Spleen (tissue), 11 donors: ENCODE measurements around the gene AJAP1. TPM values are rescaled to one million over a fixed set of nuclear protein-coding genes. Genes with fewer than 3 reads are reported as not detected.
A peak's percentile ranks its signal among the peaks of the same experiment; 100 is the strongest.

ENCODE experiments used
- DNase-seq: peaks from one replicate; pipeline ENCODE4 v3.0.0-alpha.2; 2020
- H3K27ac ChIP-seq, 8 donors: fragments of 200-600 bp; sonication (generic) in 7 of 8; 1 replicate in 4 of 8; 2 replicates in 4 of 8; pipeline versions ENCODE4 v1.5.0 to v1.8.0; 2016 to 2021; ENCODE audit warnings: inconsistent platforms in 4 of 8, mild to moderate bottlenecking in 4 of 8, moderate library complexity in 1 of 8
- H3K27me3 ChIP-seq, 7 donors: fragments of 200-600 bp; sonication (generic) in 6 of 7; replicated peaks in 1 of 7; 1 replicate in 4 of 7; 2 replicates in 3 of 7; pipeline versions ENCODE4 v1.5.0 to v1.8.0; 2016 to 2021; ENCODE audit warnings: inconsistent platforms in 3 of 7, mild to moderate bottlenecking in 1 of 7
- H3K36me3 ChIP-seq, 6 donors: fragments of 200-600 bp; sonication (generic) in 5 of 6; 1 replicate in 4 of 6; 2 replicates in 2 of 6; pipeline versions ENCODE4 v1.5.0 to v1.8.0; 2016 to 2021; ENCODE audit warnings: inconsistent platforms in 2 of 6
- H3K4me1 ChIP-seq, 6 donors: fragments of 200-600 bp; sonication (generic) in 5 of 6; 1 replicate in 3 of 6; 2 replicates in 3 of 6; pipeline versions ENCODE4 v1.5.0 to v1.8.0; 2016 to 2021; ENCODE audit warnings: inconsistent platforms in 3 of 6
- H3K4me3 ChIP-seq, 8 donors: fragments of 200-600 bp; sonication (generic) in 7 of 8; 1 replicate in 4 of 8; 2 replicates in 4 of 8; pipeline versions ENCODE4 v1.5.0 to v1.8.0; 2016 to 2021; ENCODE audit warnings: inconsistent platforms in 4 of 8, mild to moderate bottlenecking in 4 of 8, moderate library complexity in 2 of 8
- H3K9me3 ChIP-seq, 8 donors: fragments of 200-600 bp; sonication (generic) in 7 of 8; 1 replicate in 4 of 8; 2 replicates in 4 of 8; pipeline versions ENCODE4 v1.5.0 to v1.8.0; 2016 to 2021; ENCODE audit warnings: inconsistent platforms in 4 of 8
- POLR2A ChIP-seq, 3 donors: fragments of 450-650 bp; IDR thresholded peaks; one replicate each; pipeline ENCODE4 v1.5.1; 2017; ENCODE audit warnings: antibody characterized with exemption in 3 of 3, mild to moderate bottlenecking in 1 of 3
- POLR2AphosphoS5 ChIP-seq, 3 donors: sonication (generic); formaldehyde crosslinking; IDR thresholded peaks; one replicate each; pipeline ENCODE4 v1.5.1; 2017; ENCODE audit warnings: antibody characterized with exemption in 3 of 3
- WGBS, 5 donors: extraction: QIAGEN DNeasy Blood & Tissue Kit in 3 of 5; methylation state at CpG; one replicate each; pipeline versions ENCODE4 v1.1.5 to v1.1.7; 2013 to 2018; 5-methylcytosine and 5-hydroxymethylcytosine counted together
- intact Hi-C: fragments of 100-400 bp; cut with DNase I; formaldehyde crosslinking; loops from one replicate; pipeline ENCODE4 v1.15.0; 2023; ENCODE audit warnings: low total_unique reads
- polyA plus RNA-seq, 3 donors: library from polyadenylated mRNA; stranded (reverse); fragments of 200-250 nt; gene quantifications; one replicate each; pipeline ENCODE4 v1.2.1, GENCODE V29; 2013
- total RNA-seq, 7 donors: library from RNA; depleted of rRNA in 3 of 7; stranded (reverse); fragments of >200 nt in 3 of 7; fragmentation: NEBNext Ultra II Directional in 4 of 7; extraction: Animal tissue kit (Norgen Biotek cat#: 25700) in 4 of 7; gene quantifications; one replicate each; pipeline versions ENCODE4 v1.1.0 to v1.2.1, GENCODE V29; 2016 to 2021
- TF ChIP-seq, protein P1 (sequence below), 11 experiments: fragments of 200-600 bp in 7 of 11; fragments of 450-650 bp in 4 of 11; sonication (generic) in 4 of 11; IDR thresholded peaks in 8 of 11; conservative IDR thresholded peaks in 3 of 11; 1 replicate in 7 of 11; 2 replicates in 4 of 11; pipeline versions ENCODE4 v1.4.0 to v1.8.0; 2016 to 2021; ENCODE audit warnings: antibody characterized with exemption in 11 of 11, inconsistent platforms in 4 of 11, mild to moderate bottlenecking in 1 of 11
- donor health status: healthy with polysubstance abuse.
- donor health status: DM: no; HTN: no; CAD: no; lungs with moderate emphysema.
- donor health status: DM: no; HTN: no; CAD: no.
- donor health status: Bipolar disorder and iron deficiency.
- donor health status: healthy.
- donor health status: DM: no; HTN: no; CAD: no.
- donor health status: DM: yes; HTN: yes; CAD: no.

AJAP1 gene
- total and polyA plus RNA-seq, 10 donors = 0.04 to 13.3 (median 2.4) TPM

DNA sequence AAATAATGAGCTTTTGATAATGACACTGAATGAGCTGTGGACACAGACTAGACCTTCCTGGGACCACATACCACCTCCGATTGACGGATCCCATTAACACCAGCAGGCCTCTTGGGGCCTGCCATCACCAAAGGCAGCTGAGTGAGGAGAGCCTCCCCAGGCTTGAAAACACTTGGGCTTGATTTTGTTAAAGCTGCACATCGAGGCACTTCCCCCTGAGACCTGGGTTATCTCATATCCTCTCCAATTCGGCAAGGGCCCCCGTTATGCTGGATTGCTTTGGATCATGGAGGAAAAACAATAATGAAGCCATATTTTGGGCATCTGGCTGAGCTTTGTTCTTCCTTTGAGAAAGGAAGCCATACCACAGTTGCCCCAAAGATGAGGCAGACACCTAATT lies 143.0 kb downstream of the AJAP1 start:
- DNase-seq = no peak
- Histone ChIP-seq H3K4me1 (peaks cover 0 to 6% (median 0%) of the 10 kb centered on the region in 6 donors), H3K27me3 (no peaks in the 10 kb centered on the region), H3K27ac (peak overlapping the region in 2 of 8 donors; percentile 62 to 63), H3K9me3 (peaks cover 0 to 32% (median 2%) of the 10 kb centered on the region in 8 donors), H3K36me3 (no peaks in the 10 kb centered on the region), H3K4me3 (no peak overlapping the region)
- intact Hi-C loops = no loop called here
- WGBS, 5 donors = 72 to 87% (median 82%) methylated on average over 4 to 5 of the region's 5 CpGs
- no peak for TF ChIP-seq POLR2A (IDR thresholded peaks at IDR 0.05)

DNA sequence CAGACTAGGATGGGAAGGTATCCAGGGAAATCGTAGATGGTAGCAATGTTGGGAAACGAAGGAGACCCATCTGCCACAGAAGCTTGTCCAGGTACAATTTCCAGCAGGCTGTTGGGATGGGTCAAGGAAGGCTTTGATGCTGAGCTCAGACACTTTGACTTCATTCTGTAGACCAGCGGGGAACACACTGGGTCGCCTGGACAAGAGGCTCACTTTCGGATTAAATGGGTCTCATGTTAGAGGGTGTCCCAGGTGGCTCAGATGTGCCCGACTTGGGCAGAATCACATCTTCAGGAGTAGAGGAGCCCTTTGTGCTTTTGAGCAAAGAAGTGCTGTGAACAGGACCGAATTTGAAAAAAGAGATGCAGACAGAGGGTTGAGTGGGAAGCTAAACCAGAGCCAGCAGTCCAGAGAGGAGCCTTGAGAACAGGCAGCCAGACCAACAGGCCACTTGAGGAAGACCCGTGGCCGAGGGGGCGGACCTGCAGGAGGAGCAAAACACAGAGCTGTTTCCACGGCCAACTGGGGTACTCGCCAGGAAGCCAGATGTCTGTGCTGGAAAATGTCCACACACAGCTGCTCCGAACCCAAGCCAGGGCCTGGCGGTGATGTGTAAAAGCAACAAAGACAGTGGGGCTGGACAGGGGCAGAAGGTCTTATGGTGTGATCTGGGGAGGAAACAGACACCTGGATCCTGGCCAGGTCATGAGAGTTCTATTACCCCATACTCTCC lies 146.9 kb downstream of the AJAP1 start:
- H3K9me3 ChIP-seq = peaks cover 0 to 19% (median 2%) of the 10 kb centered on the region in 8 donors
- H3K4me1 ChIP-seq = no peaks in the 10 kb centered on the region
- no peak overlapping the region for H3K27ac ChIP-seq
- WGBS, 5 donors = 71 to 82% (median 77%) methylated on average over 14 of the region's 14 CpGs
- H3K27me3 ChIP-seq = peaks cover 0 to 15% (median 0%) of the 10 kb centered on the region in 7 donors
- DNase-seq = peak; percentile 58
- H3K4me3 ChIP-seq = no peak overlapping the region
- intact Hi-C loops = no loop called here
- H3K36me3 ChIP-seq = no peaks in the 10 kb centered on the region
- TF ChIP-seq, protein P1, sequence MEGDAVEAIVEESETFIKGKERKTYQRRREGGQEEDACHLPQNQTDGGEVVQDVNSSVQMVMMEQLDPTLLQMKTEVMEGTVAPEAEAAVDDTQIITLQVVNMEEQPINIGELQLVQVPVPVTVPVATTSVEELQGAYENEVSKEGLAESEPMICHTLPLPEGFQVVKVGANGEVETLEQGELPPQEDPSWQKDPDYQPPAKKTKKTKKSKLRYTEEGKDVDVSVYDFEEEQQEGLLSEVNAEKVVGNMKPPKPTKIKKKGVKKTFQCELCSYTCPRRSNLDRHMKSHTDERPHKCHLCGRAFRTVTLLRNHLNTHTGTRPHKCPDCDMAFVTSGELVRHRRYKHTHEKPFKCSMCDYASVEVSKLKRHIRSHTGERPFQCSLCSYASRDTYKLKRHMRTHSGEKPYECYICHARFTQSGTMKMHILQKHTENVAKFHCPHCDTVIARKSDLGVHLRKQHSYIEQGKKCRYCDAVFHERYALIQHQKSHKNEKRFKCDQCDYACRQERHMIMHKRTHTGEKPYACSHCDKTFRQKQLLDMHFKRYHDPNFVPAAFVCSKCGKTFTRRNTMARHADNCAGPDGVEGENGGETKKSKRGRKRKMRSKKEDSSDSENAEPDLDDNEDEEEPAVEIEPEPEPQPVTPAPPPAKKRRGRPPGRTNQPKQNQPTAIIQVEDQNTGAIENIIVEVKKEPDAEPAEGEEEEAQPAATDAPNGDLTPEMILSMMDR (IDR thresholded peaks at IDR 0.05 in 8 of 11, conservative IDR thresholded peaks at IDR 0.05 in 3 of 11) = no peak
- TF ChIP-seq POLR2AphosphoS5 (IDR thresholded peaks at IDR 0.05) = peak in 1 of 3 donors; percentile 31

- Histone ChIP-seq H3K27ac (no peak overlapping the region), H3K4me1 (no peaks in the 10 kb centered on the region), H3K9me3 (peaks cover 0 to 19% (median 3%) of the 10 kb centered on the region in 8 donors), H3K4me3 (no peak overlapping the region), H3K27me3 (peaks cover 0 to 15% (median 0%) of the 10 kb centered on the region in 7 donors), H3K36me3 (no peaks in the 10 kb centered on the region)
- DNase-seq = no peak
- intact Hi-C loops = no loop called here
- WGBS, 5 donors = 66 to 97% (median 84%) methylated on average over 2 to 6 of the region's 6 CpGs
- TF ChIP-seq, protein P1 (IDR thresholded peaks at IDR 0.05 in 8 of 11, conservative IDR thresholded peaks at IDR 0.05 in 3 of 11) = no peak
These were observed 147.6 kb downstream of the AJAP1 start for GRCh38 chr1:4802024-4802423.

DNA sequence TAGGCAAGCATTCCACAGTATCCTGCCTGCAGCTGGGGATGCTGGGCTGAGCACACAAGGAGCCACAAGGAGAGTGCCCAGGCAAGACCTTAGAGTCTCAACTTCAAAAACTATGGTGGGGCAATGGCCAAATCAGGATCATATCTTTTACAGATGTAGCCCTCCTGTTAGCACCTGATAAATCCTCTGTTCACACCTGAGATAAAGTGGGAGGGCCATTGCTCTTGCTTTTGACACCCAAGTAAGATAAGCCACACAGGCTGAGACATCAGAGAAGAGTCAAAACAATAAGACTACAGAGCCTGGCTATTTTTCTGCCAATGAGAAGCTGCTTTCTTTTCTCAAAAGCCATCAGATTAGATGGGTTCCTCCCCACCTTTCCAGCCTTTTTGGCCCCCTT lies 148.9 kb downstream of the AJAP1 start:
- intact Hi-C loops = no loop called here
- no peak for TF ChIP-seq POLR2A (IDR thresholded peaks at IDR 0.05)
- TF ChIP-seq, protein P1 (IDR thresholded peaks at IDR 0.05 in 8 of 11, conservative IDR thresholded peaks at IDR 0.05 in 3 of 11) = no peak
- TF ChIP-seq POLR2AphosphoS5 (IDR thresholded peaks at IDR 0.05) = no peak
- H3K27me3 ChIP-seq = peaks cover 0 to 18% (median 0%) of the 10 kb centered on the region in 7 donors
- H3K27ac ChIP-seq = no peak overlapping the region
- H3K4me3 ChIP-seq = no peak overlapping the region
- no peaks in the 10 kb centered on the region for H3K4me1 ChIP-seq
- no peaks in the 10 kb centered on the region for H3K36me3 ChIP-seq
- DNase-seq = no peak
- H3K9me3 ChIP-seq = peaks cover 0 to 21% (median 2%) of the 10 kb centered on the region in 8 donors
